Measurements from ENCODE around the gene TSPAN11.

GRCh38 chr12:31029916-31030562 is 103.5 kb downstream of the TSPAN11 start:
- TF ChIP-seq RELA (CRISPR knock-in tag; IDR thresholded peaks at IDR 0.05; ENCODE audit: borderline replicate concordance) (no peak), MAX (CRISPR knock-in tag; IDR thresholded peaks at IDR 0.05) (no peak), ARID4B (CRISPR knock-in tag; IDR thresholded peaks at IDR 0.05; ENCODE audit: borderline replicate concordance) (no peak), CTCF (IDR thresholded peaks at IDR 0.05) (no peak), AR (CRISPR knock-in tag; IDR thresholded peaks at IDR 0.05) (no peak), ZNF232 (CRISPR knock-in tag; IDR thresholded peaks at IDR 0.05) (no peak), TEAD1 (CRISPR knock-in tag; IDR thresholded peaks at IDR 0.05) (no peak), CBFB (CRISPR knock-in tag; IDR thresholded peaks at IDR 0.05; ENCODE audit: low read depth) (no peak), E2F5 (CRISPR knock-in tag; IDR thresholded peaks at IDR 0.05) (no peak), IRF2 (CRISPR knock-in tag; IDR thresholded peaks at IDR 0.05; ENCODE audit: borderline replicate concordance, low read depth) (no peak), FOXP4 (CRISPR knock-in tag; IDR thresholded peaks at IDR 0.05) (no peak)
